Epithelial cell of prostate (primary cell): Measurements from ENCODE around the gene IFT22.
"Not testable (repeated sequence)": the region's sequence is repeated elsewhere in the genome, so short reads cannot be mapped to it uniquely, and the experiment has no call there.

Experiments
- DNase-seq: peaks from one replicate; pipeline ENCODE4 v3.0.0-alpha.2; 2011; ENCODE audit warnings: low read depth, low spot score
- H3K27ac ChIP-seq: fragments of 450-650 bp; 2 replicates; pipeline ENCODE4 v1.5.1; 2017; ENCODE audit warnings: mild to moderate bottlenecking

Gene IFT22

GRCh38 chr7:101319401-101319800, 2.2 kb downstream of the IFT22 start:
- no peak for DNase-seq
- H3K27ac ChIP-seq = no peak overlapping the region

GRCh38 chr7:101315336-101315735, 6.3 kb downstream of the IFT22 start:
- H3K27ac ChIP-seq = no peak overlapping the region
- no peak for DNase-seq

GRCh38 chr7:101308245-101309085, 13.1 kb downstream of the IFT22 start:
- no peak for DNase-seq
- no peak overlapping the region for H3K27ac ChIP-seq

DNA sequence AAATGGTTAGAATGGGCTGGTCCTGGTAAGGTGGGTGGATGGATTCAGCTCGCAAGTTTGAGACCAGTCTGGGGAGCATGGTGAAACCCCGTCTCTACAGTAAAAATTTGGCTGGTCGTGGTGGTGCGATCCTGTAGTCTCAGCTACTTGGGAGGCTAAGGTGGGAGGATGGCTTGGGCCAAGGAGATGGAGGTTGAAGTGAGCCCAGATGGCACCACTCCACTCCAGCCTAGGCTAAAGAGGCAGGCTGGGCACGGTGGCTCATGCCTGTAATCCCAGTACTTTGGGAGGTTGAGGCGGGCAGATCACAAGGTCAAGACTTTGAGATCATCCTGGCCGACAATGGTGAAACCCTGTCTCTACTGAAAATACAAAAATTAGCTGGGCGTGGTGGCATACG, 15.3 kb downstream of the IFT22 start:
- no peak overlapping the region for H3K27ac ChIP-seq
- no peak for DNase-seq

DNA sequence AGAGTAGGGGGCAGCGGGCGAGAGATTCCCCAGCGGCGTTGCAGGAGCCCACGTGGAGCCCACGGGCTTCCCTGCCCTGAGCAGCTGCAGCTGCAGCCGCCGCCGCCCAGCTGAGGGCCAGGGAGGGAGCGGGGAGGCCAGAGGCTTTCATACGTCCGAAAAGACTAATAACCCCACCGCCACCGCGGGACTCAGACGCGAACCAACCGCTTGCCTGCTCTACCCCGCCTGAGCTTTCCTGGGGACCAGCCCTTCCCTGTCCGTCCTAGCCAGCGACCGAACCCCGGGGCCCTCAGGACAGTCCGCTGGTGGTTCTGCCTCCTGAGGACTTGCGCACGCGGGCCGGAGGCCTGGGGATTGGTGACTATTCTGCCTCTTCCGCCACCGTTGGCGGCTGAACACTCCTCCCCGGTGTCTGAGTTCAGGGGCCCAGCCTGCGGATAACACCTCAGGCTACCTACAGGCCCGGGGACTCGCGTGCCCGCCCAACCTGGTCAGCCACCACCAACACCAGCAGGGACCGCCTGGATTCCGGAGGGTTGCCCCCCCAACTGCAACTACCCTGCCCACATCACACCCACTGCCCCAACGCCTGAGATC, 18.4 kb downstream of the IFT22 start:
- H3K27ac ChIP-seq = no peak overlapping the region
- no peak for DNase-seq

DNA sequence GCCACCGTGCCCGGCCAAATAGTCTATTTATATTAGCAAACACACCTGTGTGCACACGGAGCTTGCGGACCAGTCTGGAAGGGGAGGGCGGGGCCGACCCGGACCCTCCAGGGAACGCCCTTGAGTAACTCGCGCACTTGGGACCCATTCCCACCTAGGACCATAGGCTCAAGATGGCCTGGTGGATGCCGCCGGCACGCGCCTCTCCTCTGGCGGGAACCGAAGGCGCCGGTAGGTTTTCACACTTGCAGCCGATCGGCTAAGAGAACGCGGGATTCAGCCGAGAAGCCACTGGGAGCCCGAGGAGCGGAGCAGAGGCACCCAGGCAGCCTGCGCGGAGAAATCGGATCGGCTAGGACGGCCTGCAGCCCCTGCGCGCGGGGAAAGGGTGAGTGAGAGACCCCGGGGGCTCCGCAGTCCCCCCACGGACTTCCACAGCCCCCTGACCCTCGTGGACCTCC, 18.9 kb downstream of the IFT22 start:
- no peak overlapping the region for H3K27ac ChIP-seq

GRCh38 chr7:101300465-101301376, 20.9 kb downstream of the IFT22 start:
- no peak for DNase-seq
- H3K27ac ChIP-seq = no peak overlapping the region

More for the DNA sequence above, 18.9 kb downstream of the IFT22 start:
- no peak for DNase-seq

DNA sequence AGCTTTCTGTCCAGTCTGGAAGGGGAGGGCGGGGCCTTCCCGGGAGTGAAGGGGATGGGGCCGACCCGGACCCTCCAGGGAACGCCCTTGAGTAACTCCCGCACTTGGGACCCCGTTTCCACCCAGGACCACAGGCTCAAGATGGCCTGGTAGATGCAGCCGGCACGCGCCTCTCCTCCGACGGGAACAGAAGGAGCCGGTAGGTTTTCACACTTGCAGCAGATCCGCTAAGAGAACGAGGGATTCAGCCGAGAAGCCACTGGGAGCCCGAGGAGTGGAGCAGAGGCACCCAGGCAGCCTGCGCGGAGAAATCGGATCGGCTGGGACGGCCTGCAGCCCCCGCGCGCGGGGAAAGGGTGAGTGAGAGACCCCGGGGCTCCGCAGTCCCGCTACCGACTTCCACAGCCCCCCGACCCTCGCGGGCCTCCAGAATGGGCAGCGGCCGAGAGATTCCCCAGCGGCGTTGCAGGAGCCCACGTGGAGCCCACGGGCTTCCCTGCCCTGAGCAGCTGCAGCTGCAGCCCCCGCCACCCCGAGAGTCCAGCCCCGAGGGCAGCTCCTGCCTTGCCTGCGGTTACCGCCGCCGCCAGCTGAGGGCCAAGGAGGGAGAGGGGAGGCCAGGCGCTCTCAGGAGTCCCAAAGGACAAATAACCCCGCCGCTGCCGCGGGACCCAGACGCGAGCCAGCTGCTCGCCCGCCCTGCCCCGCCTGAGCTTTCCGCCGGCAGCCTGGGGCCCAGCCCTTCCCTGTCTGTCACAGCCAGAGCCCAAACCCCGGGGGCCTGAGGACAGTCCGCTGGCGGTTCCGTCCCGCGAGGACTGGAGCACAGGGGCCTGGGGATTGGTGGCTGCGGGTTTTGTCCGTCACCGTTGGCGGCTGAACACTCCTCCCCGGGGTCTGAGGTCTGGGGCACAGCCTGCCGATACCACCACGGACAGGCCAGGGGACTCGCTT, 21.8 kb downstream of the IFT22 start:
- no peak for DNase-seq
- H3K27ac ChIP-seq = no peak overlapping the region

GRCh38 chr7:101294832-101295121, 26.8 kb downstream of the IFT22 start:
- DNase-seq = no peak
- H3K27ac ChIP-seq = no peak overlapping the region

DNA sequence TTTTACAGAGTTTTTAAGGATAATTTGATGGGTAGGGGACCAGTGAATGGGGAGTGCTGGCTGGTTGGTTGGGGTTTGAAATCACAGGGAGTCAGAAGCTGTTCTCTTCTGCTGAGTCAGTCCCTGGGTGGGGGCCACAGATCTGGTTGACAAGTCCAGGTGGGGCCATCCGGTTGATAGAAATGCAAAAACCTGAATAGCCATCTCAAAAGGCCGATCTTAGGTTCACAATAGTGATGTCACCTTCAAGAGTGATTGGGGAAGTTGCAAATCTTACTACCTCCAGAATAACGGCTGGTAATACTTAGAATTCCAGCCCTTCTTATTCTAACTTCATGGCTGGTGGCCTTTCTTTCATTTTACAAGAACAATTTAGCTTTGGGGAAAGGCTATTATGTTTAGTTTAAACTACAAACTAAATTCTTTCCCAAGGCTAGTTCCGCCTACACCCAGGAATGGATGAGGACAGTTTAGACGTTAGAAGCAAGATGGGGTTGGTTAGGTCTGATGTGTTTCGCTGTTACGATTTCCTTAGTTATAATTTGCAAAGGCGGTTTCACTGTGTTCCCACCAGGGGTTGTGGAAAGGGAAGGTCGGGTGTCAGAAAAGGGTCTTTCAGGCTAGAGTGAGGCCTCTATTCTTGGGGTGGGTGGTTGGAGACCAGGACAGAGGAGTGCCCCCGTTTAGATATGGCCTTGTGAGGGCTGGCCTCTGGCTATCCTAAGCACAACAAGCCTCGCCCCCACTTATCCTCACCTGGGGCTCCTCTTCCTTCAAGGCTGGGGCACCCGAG, 27.4 kb downstream of the IFT22 start:
- no peak for DNase-seq
- H3K27ac ChIP-seq = no peak overlapping the region

DNA sequence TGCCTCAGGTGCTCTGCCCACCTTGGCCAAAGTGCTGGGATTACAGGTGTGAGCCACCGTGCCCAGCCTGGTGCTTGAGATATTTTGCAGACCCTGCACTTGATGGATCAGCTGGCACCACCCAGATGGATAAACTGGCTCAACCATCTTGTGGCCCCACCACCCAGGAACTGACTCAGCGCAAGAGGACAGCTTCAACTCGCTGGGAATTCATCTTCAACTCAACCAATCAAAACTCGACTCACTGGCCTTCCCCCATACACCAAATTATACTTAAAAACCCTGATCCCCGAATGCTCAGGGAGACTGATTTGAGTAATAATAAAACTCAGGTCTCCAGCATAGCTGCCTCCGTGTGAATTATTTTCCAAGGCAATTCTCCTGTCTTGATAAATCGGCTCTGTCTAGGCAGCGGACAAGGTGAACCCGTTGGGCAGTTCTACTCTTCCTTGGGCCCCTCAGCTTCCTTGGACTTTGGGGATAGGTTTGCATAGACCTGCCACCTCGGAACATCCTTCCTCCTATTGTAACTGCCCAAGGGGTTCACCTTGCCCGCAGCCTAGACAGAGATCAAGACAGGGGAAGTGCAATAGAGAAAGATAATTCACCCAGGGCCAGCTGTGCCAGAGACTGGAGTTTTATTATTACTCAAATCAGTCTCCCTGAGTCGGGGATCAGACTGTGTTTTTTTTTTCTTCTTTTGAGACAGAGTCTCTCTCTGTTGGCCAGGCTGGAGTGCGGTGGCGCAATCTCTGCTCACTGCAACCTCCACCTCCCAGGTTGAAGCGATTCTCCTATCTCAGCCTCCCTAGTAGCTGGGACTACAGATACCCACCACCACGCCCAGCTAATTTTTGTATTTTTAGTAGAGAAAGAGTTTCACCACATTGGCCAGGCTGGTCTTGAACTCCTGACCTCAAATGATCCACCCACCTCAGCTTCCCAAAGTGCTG, 28.3 kb downstream of the IFT22 start:
- not testable (repeated sequence) for DNase-seq, H3K27ac ChIP-seq

GRCh38 chr7:101292566-101292965, 29.0 kb downstream of the IFT22 start:
- not testable (repeated sequence) for H3K27ac ChIP-seq, DNase-seq

GRCh38 chr7:101290186-101291037, 31.2 kb downstream of the IFT22 start:
- DNase-seq, H3K27ac ChIP-seq: not testable (repeated sequence)

DNA sequence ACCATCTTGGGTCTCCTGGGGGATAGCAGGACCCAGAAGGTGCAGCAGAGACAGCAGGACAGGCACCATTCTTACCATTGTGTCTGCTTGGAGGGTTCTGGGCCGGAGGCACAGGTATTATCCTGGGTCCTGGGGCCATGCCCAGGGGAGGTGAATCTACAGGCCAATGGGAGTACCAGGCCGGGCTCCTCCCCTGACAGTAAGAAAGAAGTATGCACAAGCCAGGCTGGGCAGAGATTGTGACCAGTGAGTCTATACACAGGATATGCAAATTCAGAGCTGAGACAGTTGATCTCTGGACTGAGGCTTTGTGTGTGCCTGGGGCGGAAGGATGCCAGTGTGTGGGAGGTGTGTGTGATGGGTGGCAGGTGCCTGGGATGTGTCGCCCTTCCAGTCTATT, 31.9 kb downstream of the IFT22 start:
- DNase-seq, H3K27ac ChIP-seq: not testable (repeated sequence)

DNA sequence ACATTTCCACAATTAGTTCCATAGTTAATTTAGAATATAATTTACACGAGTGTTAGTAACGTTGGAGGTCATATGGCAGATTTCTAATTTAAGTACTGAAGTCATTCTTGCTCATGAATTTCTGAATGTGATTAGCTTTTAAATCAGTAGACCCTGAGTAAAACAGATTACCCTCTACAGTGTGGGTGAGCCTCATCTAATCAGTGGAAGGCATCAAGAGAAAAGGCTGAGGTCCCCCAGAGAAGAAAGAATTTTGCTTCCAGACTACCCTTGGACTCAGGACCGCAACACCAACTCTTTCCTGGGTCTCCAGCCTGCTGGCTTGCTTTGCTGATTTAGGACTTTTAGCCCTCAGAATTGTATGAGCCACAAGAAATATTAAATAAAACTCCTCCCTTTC, 33.2 kb downstream of the IFT22 start:
- no peak overlapping the region for H3K27ac ChIP-seq
- DNase-seq = no peak

DNA sequence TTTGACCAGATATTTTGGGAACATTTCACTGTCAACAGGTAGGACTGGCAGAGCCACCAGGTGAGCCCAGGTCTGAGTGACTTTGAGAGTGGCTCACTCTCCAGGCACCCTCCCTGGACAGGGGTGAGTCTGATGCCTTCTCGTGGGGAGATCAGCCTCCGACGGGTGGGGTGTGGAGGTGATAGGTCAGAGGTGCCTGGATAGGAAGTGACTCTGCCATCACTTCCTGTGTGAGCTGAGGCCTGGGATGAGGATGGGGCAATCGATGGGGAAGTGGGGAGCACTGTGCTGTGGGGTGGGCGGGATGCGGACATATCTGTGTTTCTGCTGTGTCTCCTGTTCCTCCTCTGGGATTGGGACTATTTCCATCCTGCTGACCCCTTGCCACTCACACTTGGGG, 34.6 kb downstream of the IFT22 start:
- DNase-seq = no peak
- no peak overlapping the region for H3K27ac ChIP-seq

- not testable (repeated sequence) for DNase-seq, H3K27ac ChIP-seq
These were observed 35.7 kb downstream of the IFT22 start for GRCh38 chr7:101285880-101286279.
